A549 (cell line): ENCODE data around the gene PIEZO2. TPM values are rescaled to one million over a fixed set of nuclear protein-coding genes. Genes with fewer than 3 reads are reported as not detected.

Source experiments
- ATAC-seq, 2 experiments: fragments of 200-7000 bp in 1 of 2; fragments of >200 bp in 1 of 2; cut with Nextera tagmentation in 1 of 2; cut with Tn5 transposase in 1 of 2; 3 replicates each; pipeline versions ENCODE4 v1.8.0 to v1.9.1; 2018 to 2020; ENCODE audit warnings: mild to moderate bottlenecking in 1 of 2, moderate library complexity in 1 of 2
- CTCF ChIA-PET: fragments of 300-600 bp; sonication (Branson Sonifier 250); formaldehyde crosslinking; extraction: SDS; loops from one replicate; lab custom pipeline; 2021; ENCODE audit warnings: antibody characterized with exemption, inconsistent platforms; lab: Yijun Ruan, JAX
- POLR2A ChIA-PET: fragments of 350-600 bp; formaldehyde crosslinking; extraction: SDS; loops from one replicate; lab custom pipeline; 2021; ENCODE audit warnings: antibody characterized with exemption, inconsistent platforms; lab: Yijun Ruan, JAX
- DNase-seq, 2 experiments: peaks; one replicate each; pipeline versions ENCODE4 v3.0.0 to v3.0.0-alpha.2; 2011 to 2016; ENCODE audit warnings: low read depth in 1 of 2, low spot score in 1 of 2
- FAIRE-seq: peaks from 2 replicates; lab custom pipeline; 2011; peaks lifted over from hg19 to GRCh38; lab: Jason Lieb, UNC
- H3K27ac ChIP-seq, 2 experiments: fragments of >200 bp; sonication (Bioruptor Twin); formaldehyde crosslinking; 3 replicates each; pipeline ENCODE4 v1.5.1; 2016 to 2017
- H3K4me1 ChIP-seq: fragments of >200 bp; sonication (Bioruptor Twin); formaldehyde crosslinking; 3 replicates; pipeline ENCODE4 v1.6.1; 2016
- H3K4me2 ChIP-seq: fragments of >200 bp; sonication (Bioruptor Twin); formaldehyde crosslinking; 3 replicates; pipeline ENCODE4 v1.6.1; 2016
- H3K4me3 ChIP-seq: fragments of >200 bp; sonication (Bioruptor Twin); formaldehyde crosslinking; 3 replicates; pipeline ENCODE4 v1.5.1; 2016
- H3K9me3 ChIP-seq: fragments of >200 bp; sonication (Bioruptor Twin); formaldehyde crosslinking; 3 replicates; pipeline ENCODE4 v1.6.1; 2016
- BHLHE40 ChIP-seq: IDR thresholded peaks from 2 replicates; pipeline ENCODE4 v1.6.1; 2012; ENCODE audit warnings: low read depth, low read length, inconsistent platforms
- CHD2 ChIP-seq: fragments of 150-350 bp; IDR thresholded peaks from 2 replicates; pipeline ENCODE4 v1.6.1; 2014; ENCODE audit warnings: low read length; ENCODE audit not compliant: partially characterized antibody
- E2F6 ChIP-seq: IDR thresholded peaks from 2 replicates; pipeline ENCODE4 v1.6.1; 2012; ENCODE audit warnings: low read depth, borderline replicate concordance
- EHMT2 ChIP-seq: fragments of 200-600 bp; sonication (generic); IDR thresholded peaks from 2 replicates; pipeline ENCODE4 v1.6.1; 2016; ENCODE audit warnings: antibody characterized with exemption, low read depth, mild to moderate bottlenecking, moderate library complexity
- ELK1 ChIP-seq: fragments of 150-350 bp; IDR thresholded peaks from 2 replicates; pipeline ENCODE4 v1.6.1; 2014; ENCODE audit warnings: low read depth, mild to moderate bottlenecking, low read length
- EP300 ChIP-seq, 2 experiments: fragments of >200 bp; sonication (Bioruptor Twin); formaldehyde crosslinking; IDR thresholded peaks; 2 replicates in 1 of 2; 3 replicates in 1 of 2; pipeline ENCODE4 v1.6.1; 2016 to 2017
- FOSL2 ChIP-seq, 2 experiments: fragments of 450-650 bp in 1 of 2; fragments of >200 bp in 1 of 2; sonication (Bioruptor Twin) in 1 of 2; formaldehyde crosslinking; IDR thresholded peaks; 2 replicates each; pipeline versions ENCODE4 v1.5.0 to v1.6.1; 2016 to 2020; ENCODE audit warnings: mild to moderate bottlenecking in 1 of 2, moderate library complexity in 1 of 2
- JUN ChIP-seq, 2 experiments: fragments of >200 bp; sonication (Bioruptor Twin); formaldehyde crosslinking; IDR thresholded peaks; 2 replicates in 1 of 2; 3 replicates in 1 of 2; pipeline ENCODE4 v1.6.1; 2016 to 2017
- JUNB ChIP-seq: fragments of >200 bp; sonication (Bioruptor Twin); formaldehyde crosslinking; IDR thresholded peaks from 2 replicates; pipeline ENCODE4 v1.6.1; 2016
- MAX ChIP-seq: IDR thresholded peaks from 2 replicates; pipeline ENCODE4 v1.6.1; 2012
- MYC ChIP-seq: IDR thresholded peaks from 2 replicates; pipeline ENCODE4 v1.6.1; 2012; ENCODE audit warnings: mild to moderate bottlenecking, inconsistent platforms, low read length, improper control_type of control experiment, borderline replicate concordance
- NFE2L2 ChIP-seq: fragments of 150-350 bp; conservative IDR thresholded peaks from 2 replicates; pipeline ENCODE4 v1.6.1; 2014; ENCODE audit warnings: low read length
- NPAS2 ChIP-seq: fragments of 250-450 bp; sonication (Bioruptor Pico); IDR thresholded peaks from 2 replicates; pipeline ENCODE4 v1.8.0; 2022; ENCODE audit warnings: mild to moderate bottlenecking, moderate library complexity, borderline replicate concordance
- NR3C1 ChIP-seq: fragments of >200 bp; sonication (Bioruptor Twin); formaldehyde crosslinking; IDR thresholded peaks from 3 replicates; pipeline ENCODE4 v1.6.1; 2017
- PHF8 ChIP-seq: fragments of 200-600 bp; sonication (generic); IDR thresholded peaks from 2 replicates; pipeline ENCODE4 v1.6.1; 2016; ENCODE audit warnings: low read depth, mild to moderate bottlenecking, antibody characterized with exemption, moderate library complexity, borderline replicate concordance
- POLR2AphosphoS2 ChIP-seq: conservative IDR thresholded peaks from 2 replicates; pipeline ENCODE4 v1.6.1; 2012; ENCODE audit warnings: low read length, improper control_type of control experiment, inconsistent platforms
- RAD21 ChIP-seq, 2 experiments: fragments of >200 bp in 1 of 2; sonication (Bioruptor Twin) in 1 of 2; formaldehyde crosslinking in 1 of 2; IDR thresholded peaks in 1 of 2; conservative IDR thresholded peaks in 1 of 2; 2 replicates in 1 of 2; 3 replicates in 1 of 2; pipeline ENCODE4 v1.6.1; 2012 to 2018; ENCODE audit warnings: inconsistent platforms in 1 of 2
- RARB ChIP-seq: fragments of 250-450 bp; sonication (Bioruptor Pico); IDR thresholded peaks from 2 replicates; pipeline ENCODE4 v1.8.0; 2021; ENCODE audit warnings: mild to moderate bottlenecking, moderate library complexity
- SREBF2 ChIP-seq: fragments of 450-650 bp; IDR thresholded peaks from 2 replicates; pipeline ENCODE4 v1.6.1; 2014; ENCODE audit warnings: mild to moderate bottlenecking, moderate library complexity
- WGBS: methylation state at CpG from one replicate; pipeline ENCODE4 v1.1.6; 2017; ENCODE audit errors: missing lambda C conversion rate; 5-methylcytosine and 5-hydroxymethylcytosine counted together
- polyA plus RNA-seq, 4 experiments: library from polyadenylated mRNA; depleted of rRNA in 3 of 4; stranded (reverse); fragments of >200 nt; fragmentation: RNase III in 1 of 4; extraction: RNeasy Plus Mini Kit Qiagen cat#74134 plus additional on column Dnase treatment in 1 of 4; gene quantifications; 2 replicates in 3 of 4; 3 replicates in 1 of 4; pipeline ENCODE4 v1.2.3, GENCODE V29; 2011 to 2017

Gene PIEZO2
- polyA plus RNA-seq, 2 of the 4 experiments (the other 2 are of a cell fraction), result 0.80 to 1.6 TPM

GRCh38 chr18:11008505-11008904 lies 140.9 kb downstream of the PIEZO2 start:
- no peaks in the 10 kb centered on the region for H3K9me3 ChIP-seq
- peaks cover 16% of the 10 kb centered on the region; the same call in 2 of the 3 replicates for H3K4me1 ChIP-seq
- FAIRE-seq, result no peak
- no peak for ATAC-seq
- no peak overlapping the region for H3K4me2 ChIP-seq
- H3K27ac ChIP-seq, result no peak overlapping the region
- DNase-seq, result no peak
- ChIA-PET CTCF (no interaction called here), POLR2A (no interaction called here)
- WGBS, result 48% methylated on average over 3 of the region's 3 CpGs
- TF ChIP-seq BHLHE40 (no peak), POLR2AphosphoS2 (no peak), NR3C1 (no peak), JUN (IDR thresholded peaks at IDR 0.05) (no peak), MAX (no peak), EP300 (IDR thresholded peaks at IDR 0.05) (no peak), RARB (CRISPR knock-in tag) (no peak), NFE2L2 (no peak), E2F6 (no peak), FOSL2 (IDR thresholded peaks at IDR 0.05) (no peak), FOSL2 (CRISPR knock-in tag; IDR thresholded peaks at IDR 0.05) (no peak), ELK1 (no peak), SREBF2 (no peak), MYC (no peak)
- H3K4me3 ChIP-seq, result no peak overlapping the region

- H3K9me3 ChIP-seq, result no peaks in the 10 kb centered on the region
- peaks cover 16% of the 10 kb centered on the region; the same call in 2 of the 3 replicates for H3K4me1 ChIP-seq
- CTCF ChIA-PET, result no interaction called here
- DNase-seq (peak; percentile 4 to 36), FAIRE-seq (no peak)
- no peak overlapping the region for H3K4me3 ChIP-seq
- TF ChIP-seq PHF8 (no peak), RAD21 (conservative IDR thresholded peaks at IDR 0.05 in 1 of 2, IDR thresholded peaks at IDR 0.05 in 1 of 2) (no peak), FOSL2 (IDR thresholded peaks at IDR 0.05) (0 out of 2 replicates have a peak, but pooled peaks have one; percentile 17), FOSL2 (CRISPR knock-in tag; IDR thresholded peaks at IDR 0.05) (no peak), EP300 (IDR thresholded peaks at IDR 0.05) (peak in 1 of 2 experiments; percentile 29; a peak in 1 of 5 replicates), JUNB (peak; percentile 54; the same call in 1 of the 2 replicates)
- TF ChIP-seq, all 56 proteins: peak for 3
- 21% methylated on average over 4 of the region's 5 CpGs for WGBS
- Histone ChIP-seq H3K4me2 (peak overlapping the region; percentile 30), H3K27ac (0 out of 6 replicates have a peak overlapping the region, but pooled peaks of 1 of the 2 experiments have one; percentile 41)
- ATAC-seq, result peak in 1 of 2 experiments; percentile 74; a peak in 3 of 6 replicates
- POLR2A ChIA-PET, result no interaction called here
Observed at GRCh38 chr18:11005528-11005927, 143.8 kb downstream of the PIEZO2 start.

GRCh38 chr18:11004951-11005350 lies 144.4 kb downstream of the PIEZO2 start:
- ATAC-seq, result no peak
- Histone ChIP-seq H3K4me3 (no peak overlapping the region), H3K27ac (0 out of 6 replicates have a peak overlapping the region, but pooled peaks of 1 of the 2 experiments have one; percentile 41), H3K4me1 (peaks cover 16% of the 10 kb centered on the region; the same call in 2 of the 3 replicates), H3K4me2 (peak overlapping the region; percentile 37), H3K9me3 (no peaks in the 10 kb centered on the region)
- ChIA-PET POLR2A (no interaction called here), CTCF (no interaction called here)
- FAIRE-seq, result no peak
- DNase-seq, result no peak
- TF ChIP-seq EHMT2 (no peak), PHF8 (no peak), SREBF2 (no peak), CHD2 (no peak), NPAS2 (CRISPR knock-in tag) (no peak)
